ENCODE measurements around the gene FAM237A. TPM values are rescaled to one million over a fixed set of nuclear protein-coding genes. Genes with fewer than 3 reads are reported as not detected.

FAM237A gene
- total RNA-seq, 1 donor from 2014 or later, result not detected

DNA sequence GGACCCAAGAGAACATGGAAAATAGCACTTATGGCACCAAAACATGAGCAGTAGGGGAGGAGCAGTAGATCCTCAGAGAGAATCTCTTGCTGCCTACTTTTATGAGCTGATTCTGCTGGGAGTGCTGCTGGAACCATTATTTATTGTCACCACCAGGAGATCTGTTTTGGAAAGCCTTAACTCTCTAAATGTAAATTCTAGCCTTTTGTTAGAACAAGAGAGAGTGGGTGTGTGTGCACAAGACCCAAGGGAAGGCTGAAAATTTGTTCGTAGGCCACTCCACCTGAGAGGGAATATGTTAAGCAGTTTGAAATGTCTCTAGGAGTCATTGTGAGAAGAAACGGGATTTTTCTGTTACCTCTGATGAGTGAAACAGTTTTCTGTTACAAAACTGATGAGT is 16.2 kb upstream of the FAM237A start:
- no peaks in the 10 kb centered on the region for H3K4me1 Mint-ChIP-seq (ENCODE audit: low read depth)
- no peak overlapping the region for H3K27ac Mint-ChIP-seq (ENCODE audit: unreplicated experiment)
- H3K4me3 Mint-ChIP-seq (ENCODE audit: unreplicated experiment), result no peak overlapping the region
- no peak for DNase-seq (ENCODE audit: low spot score)
- no peak for TF ChIP-seq CTCF (IDR thresholded peaks at IDR 0.05)
- H3K27me3 Mint-ChIP-seq (ENCODE audit: low read depth), result peaks cover 18% of the 10 kb centered on the region
- no peaks in the 10 kb centered on the region for H3K9me3 Mint-ChIP-seq (ENCODE audit: low read depth)
- H3K36me3 Mint-ChIP-seq (ENCODE audit: low read depth), result no peaks in the 10 kb centered on the region

DNA sequence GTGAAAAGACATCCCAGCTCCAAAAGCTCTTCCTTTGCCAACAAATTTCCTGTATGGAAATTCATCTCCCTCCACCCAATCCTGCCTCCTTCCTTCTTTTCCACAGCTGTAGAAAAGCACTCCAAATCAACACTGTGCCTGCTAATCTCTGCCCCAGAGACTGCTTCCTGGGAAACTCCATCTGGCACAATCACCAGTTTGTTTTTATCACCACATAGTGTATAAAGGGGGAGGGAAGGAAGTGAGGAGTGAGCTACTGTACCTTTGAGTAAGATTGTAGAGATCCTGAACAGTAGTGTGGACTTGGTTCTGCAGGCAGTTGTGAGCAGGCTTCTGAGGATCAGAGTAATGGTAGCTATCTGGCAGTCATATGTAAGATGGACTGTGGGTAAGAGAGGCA is 14.7 kb upstream of the FAM237A start:
- no peaks in the 10 kb centered on the region for H3K36me3 Mint-ChIP-seq (ENCODE audit: low read depth)
- no peak for TF ChIP-seq CTCF (IDR thresholded peaks at IDR 0.05)
- H3K4me1 Mint-ChIP-seq (ENCODE audit: low read depth), result no peaks in the 10 kb centered on the region
- no peaks in the 10 kb centered on the region for H3K9me3 Mint-ChIP-seq (ENCODE audit: low read depth)
- DNase-seq (ENCODE audit: low spot score), result no peak
- H3K27me3 Mint-ChIP-seq (ENCODE audit: low read depth), result peaks cover 20% of the 10 kb centered on the region
- H3K4me3 Mint-ChIP-seq (ENCODE audit: unreplicated experiment), result no peak overlapping the region
- H3K27ac Mint-ChIP-seq (ENCODE audit: unreplicated experiment), result no peak overlapping the region

GRCh38 chr2:206631340-206631739 is 10.9 kb upstream of the FAM237A start:
- no peak overlapping the region for H3K27ac Mint-ChIP-seq (ENCODE audit: unreplicated experiment)
- H3K9me3 Mint-ChIP-seq (ENCODE audit: low read depth), result no peaks in the 10 kb centered on the region
- no peaks in the 10 kb centered on the region for H3K4me1 Mint-ChIP-seq (ENCODE audit: low read depth)
- no peak overlapping the region for H3K4me3 Mint-ChIP-seq (ENCODE audit: unreplicated experiment)
- no peak for DNase-seq (ENCODE audit: low spot score)
- H3K27me3 Mint-ChIP-seq (ENCODE audit: low read depth), result peaks cover 28% of the 10 kb centered on the region
- no peaks in the 10 kb centered on the region for H3K36me3 Mint-ChIP-seq (ENCODE audit: low read depth)
- no peak for TF ChIP-seq CTCF (IDR thresholded peaks at IDR 0.05)

DNA sequence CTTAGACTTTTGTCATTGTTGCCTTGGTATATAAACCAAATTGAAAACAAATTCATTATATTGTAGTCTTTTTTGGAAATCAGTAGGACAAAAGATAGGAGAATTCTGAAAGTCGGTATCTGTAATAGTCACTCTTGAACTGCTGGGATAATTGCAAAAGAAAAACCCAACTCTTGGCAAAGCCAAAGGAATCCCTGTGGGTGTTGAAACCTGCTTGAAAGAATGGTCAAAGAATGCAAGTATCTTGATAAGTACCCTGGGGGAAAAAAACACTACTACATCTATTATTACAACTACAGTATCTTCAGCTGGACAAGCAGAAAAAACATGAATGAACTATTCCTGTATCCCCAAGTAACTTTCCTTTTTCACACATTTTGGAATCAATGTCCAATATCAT is 7.3 kb upstream of the FAM237A start:
- Mint-ChIP-seq H3K27me3 (ENCODE audit: low read depth) (peaks cover 12% of the 10 kb centered on the region), H3K27ac (ENCODE audit: unreplicated experiment) (no peak overlapping the region)
- TF ChIP-seq CTCF (IDR thresholded peaks at IDR 0.05), result no peak

DNA sequence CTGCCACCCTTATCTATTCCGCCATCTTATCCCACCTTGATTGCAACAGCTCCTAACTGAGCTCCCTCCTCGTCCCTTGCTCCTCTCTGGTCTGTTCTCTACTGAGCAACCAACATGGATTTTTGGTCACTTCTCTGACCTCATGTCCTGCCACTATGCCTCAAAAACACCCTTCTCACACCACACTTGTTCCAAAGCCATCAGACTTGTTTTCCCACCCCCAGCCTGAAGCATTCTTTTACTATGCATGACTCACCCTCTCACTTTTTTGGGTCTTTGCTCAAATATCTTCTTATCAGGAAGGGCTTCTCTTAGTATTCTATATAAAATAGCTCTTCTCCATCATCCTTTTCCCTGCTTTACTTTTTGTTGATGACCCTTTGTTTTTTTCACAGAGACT is 2.7 kb upstream of the FAM237A start:
- H3K4me3 Mint-ChIP-seq (ENCODE audit: unreplicated experiment), result no peak overlapping the region
- H3K36me3 Mint-ChIP-seq (ENCODE audit: low read depth), result no peaks in the 10 kb centered on the region
- H3K4me1 Mint-ChIP-seq (ENCODE audit: low read depth), result peaks cover 4% of the 10 kb centered on the region
- TF ChIP-seq CTCF (IDR thresholded peaks at IDR 0.05), result no peak
- peaks cover 11% of the 10 kb centered on the region for H3K27me3 Mint-ChIP-seq (ENCODE audit: low read depth)
- no peak overlapping the region for H3K27ac Mint-ChIP-seq (ENCODE audit: unreplicated experiment)
- DNase-seq (ENCODE audit: low spot score), result no peak
- no peaks in the 10 kb centered on the region for H3K9me3 Mint-ChIP-seq (ENCODE audit: low read depth)

More for the DNA sequence above, 7.3 kb upstream of the FAM237A start:
- no peaks in the 10 kb centered on the region for H3K4me1 Mint-ChIP-seq (ENCODE audit: low read depth)
- H3K4me3 Mint-ChIP-seq (ENCODE audit: unreplicated experiment), result no peak overlapping the region
- H3K9me3 Mint-ChIP-seq (ENCODE audit: low read depth), result no peaks in the 10 kb centered on the region
- no peak for DNase-seq (ENCODE audit: low spot score)
- no peaks in the 10 kb centered on the region for H3K36me3 Mint-ChIP-seq (ENCODE audit: low read depth)
